ENCODE measurements around the gene ANKFN1. TPM values are rescaled to one million over a fixed set of nuclear protein-coding genes. Genes with fewer than 3 reads are reported as not detected.
A peak's percentile ranks its signal among the peaks of the same experiment; 100 is the strongest.

Gene ANKFN1
- total and polyA plus RNA-seq, 2 experiments from 2014 or later: 0.21 TPM; not detected in 1

DNA sequence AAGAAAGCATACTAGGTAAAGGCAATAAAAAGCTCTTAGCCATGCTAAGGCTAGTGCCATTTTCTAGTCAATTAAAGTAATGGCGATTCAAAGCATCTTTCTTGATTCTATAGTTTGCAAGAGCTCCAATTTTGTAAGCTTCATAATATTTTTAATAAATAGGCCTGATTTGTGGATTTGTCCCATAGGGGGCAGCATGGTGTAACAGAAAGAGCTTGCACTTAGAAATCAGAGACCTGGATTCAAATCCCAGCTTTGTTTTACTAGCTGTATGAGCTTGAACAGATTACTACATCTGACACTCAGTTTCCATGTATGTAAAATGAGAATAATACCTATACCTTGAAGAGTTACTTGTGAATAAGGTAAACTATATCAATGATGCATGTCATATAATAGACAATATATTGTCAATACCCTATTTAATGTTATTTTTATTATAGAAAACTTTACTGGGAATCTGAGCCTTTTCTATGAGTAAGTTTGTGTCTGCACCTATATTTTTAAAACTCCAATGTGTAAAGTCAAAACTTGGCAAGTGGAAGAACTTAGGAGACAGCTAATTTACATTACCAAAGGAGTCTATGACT lies 346.6 kb downstream of the ANKFN1 start:
- TF ChIP-seq, protein P1, sequence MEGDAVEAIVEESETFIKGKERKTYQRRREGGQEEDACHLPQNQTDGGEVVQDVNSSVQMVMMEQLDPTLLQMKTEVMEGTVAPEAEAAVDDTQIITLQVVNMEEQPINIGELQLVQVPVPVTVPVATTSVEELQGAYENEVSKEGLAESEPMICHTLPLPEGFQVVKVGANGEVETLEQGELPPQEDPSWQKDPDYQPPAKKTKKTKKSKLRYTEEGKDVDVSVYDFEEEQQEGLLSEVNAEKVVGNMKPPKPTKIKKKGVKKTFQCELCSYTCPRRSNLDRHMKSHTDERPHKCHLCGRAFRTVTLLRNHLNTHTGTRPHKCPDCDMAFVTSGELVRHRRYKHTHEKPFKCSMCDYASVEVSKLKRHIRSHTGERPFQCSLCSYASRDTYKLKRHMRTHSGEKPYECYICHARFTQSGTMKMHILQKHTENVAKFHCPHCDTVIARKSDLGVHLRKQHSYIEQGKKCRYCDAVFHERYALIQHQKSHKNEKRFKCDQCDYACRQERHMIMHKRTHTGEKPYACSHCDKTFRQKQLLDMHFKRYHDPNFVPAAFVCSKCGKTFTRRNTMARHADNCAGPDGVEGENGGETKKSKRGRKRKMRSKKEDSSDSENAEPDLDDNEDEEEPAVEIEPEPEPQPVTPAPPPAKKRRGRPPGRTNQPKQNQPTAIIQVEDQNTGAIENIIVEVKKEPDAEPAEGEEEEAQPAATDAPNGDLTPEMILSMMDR (IDR thresholded peaks at IDR 0.05; ENCODE audit: low read depth, low read length): peak; percentile 23
- DNase-seq (ENCODE audit: low read depth in 1 of 2, low spot score in 1 of 2): peak; percentile 21 to 56

DNA sequence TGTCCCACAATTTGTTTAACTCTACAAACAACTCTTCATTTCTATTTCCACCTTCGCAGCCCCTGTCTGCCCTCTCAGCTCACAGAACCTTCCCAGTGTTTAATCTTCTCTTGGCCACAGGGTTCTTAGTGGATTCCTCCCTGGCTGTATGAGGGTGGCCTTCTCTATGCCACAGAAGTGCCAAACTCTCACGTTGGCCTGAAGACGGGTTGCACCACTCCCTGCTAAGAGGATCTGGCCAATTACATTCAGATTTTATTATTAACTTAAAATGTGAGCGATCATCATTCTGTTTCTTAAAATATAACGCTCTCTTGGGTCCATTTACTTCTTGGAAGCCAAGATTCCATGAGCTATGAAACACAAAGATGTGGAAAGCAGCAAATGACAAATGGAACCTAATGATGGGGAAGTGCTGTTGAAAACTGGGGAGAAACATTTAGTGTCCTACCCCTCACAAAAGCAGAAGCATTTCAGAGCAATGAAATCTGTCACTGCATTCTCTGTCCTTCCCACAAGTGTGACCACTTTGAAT lies 348.9 kb downstream of the ANKFN1 start:
- Histone ChIP-seq H3K27me3 (no peaks in the 10 kb centered on the region), H3K36me3 (no peaks in the 10 kb centered on the region), H3K4me1 (ENCODE audit: low read depth) (peaks cover 14% of the 10 kb centered on the region), H3K9me3 (ENCODE audit: low read depth) (no peaks in the 10 kb centered on the region), H3K4me3 (no peak overlapping the region), H3K27ac (no peak overlapping the region)
- TF ChIP-seq, protein P1 (IDR thresholded peaks at IDR 0.05; ENCODE audit: low read depth, low read length): no peak
- no peak for DNase-seq (ENCODE audit: low read depth in 1 of 2, low spot score in 1 of 2)

More for the DNA sequence above, 346.6 kb downstream of the ANKFN1 start:
- no peak overlapping the region for H3K27ac ChIP-seq
- H3K36me3 ChIP-seq: no peaks in the 10 kb centered on the region
- H3K27me3 ChIP-seq: no peaks in the 10 kb centered on the region
- H3K4me3 ChIP-seq: no peak overlapping the region
- H3K4me1 ChIP-seq (ENCODE audit: low read depth): peaks cover 9% of the 10 kb centered on the region
- H3K9me3 ChIP-seq (ENCODE audit: low read depth): no peaks in the 10 kb centered on the region

DNA sequence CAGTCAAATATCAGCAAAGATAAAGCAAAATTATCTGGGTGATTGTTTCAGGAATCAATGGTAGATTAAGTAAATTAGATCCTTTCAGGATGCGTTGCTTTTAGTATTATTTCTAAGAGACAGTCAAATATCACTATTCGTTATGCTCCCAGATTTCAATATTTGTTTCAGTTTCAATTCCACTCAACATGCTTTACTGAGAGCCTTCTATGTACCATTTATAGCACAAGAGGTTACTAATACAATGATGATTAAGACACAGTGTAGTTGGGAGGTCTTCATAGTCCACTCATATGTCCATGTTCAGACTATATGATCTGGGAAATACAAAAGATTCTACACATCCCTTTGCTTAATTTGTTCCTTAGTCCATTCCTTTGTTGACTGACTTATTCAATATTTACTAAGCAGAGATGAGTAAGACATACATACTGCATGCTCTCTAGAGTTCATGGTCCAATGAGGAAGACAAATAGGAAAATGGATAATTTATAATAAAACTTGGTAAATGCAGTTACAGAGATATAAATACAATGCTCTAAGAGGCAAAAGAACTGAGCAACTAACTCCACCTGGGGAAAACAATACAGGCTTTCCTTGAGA lies 352.0 kb downstream of the ANKFN1 start:
- no peak for DNase-seq (ENCODE audit: low read depth in 1 of 2, low spot score in 1 of 2)
- peaks cover 14% of the 10 kb centered on the region for H3K4me1 ChIP-seq (ENCODE audit: low read depth)
- H3K9me3 ChIP-seq (ENCODE audit: low read depth): no peaks in the 10 kb centered on the region
- H3K27me3 ChIP-seq: no peaks in the 10 kb centered on the region
- H3K27ac ChIP-seq: no peak overlapping the region
- TF ChIP-seq, protein P1 (IDR thresholded peaks at IDR 0.05; ENCODE audit: low read depth, low read length): no peak
- no peak overlapping the region for H3K4me3 ChIP-seq
- no peaks in the 10 kb centered on the region for H3K36me3 ChIP-seq

DNA sequence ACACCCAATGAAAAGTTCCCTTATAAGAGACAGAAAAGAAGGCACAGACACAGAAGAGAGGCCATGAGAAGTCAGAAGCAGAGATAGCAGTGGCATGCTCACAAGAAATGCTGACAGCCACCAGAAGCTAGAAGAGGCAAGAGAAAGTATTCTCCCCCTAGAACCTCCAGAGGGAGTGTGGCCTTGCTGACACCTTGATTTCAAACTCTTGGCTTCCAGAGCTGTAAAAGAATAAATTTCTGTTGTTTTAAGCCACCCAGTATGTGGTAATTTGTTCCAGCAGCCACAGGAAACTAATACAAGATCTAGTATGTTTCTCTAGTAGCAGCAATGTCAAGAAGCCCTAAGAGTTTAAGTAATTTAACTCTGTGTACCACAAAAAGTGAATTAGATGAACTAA lies 353.1 kb downstream of the ANKFN1 start:
- H3K4me1 ChIP-seq (ENCODE audit: low read depth): peaks cover 10% of the 10 kb centered on the region
- H3K27me3 ChIP-seq: no peaks in the 10 kb centered on the region
- no peaks in the 10 kb centered on the region for H3K36me3 ChIP-seq
- H3K27ac ChIP-seq: no peak overlapping the region
- DNase-seq (ENCODE audit: low read depth in 1 of 2, low spot score in 1 of 2): peak in 1 of 2 donors; percentile 20
- no peak overlapping the region for H3K4me3 ChIP-seq
- no peaks in the 10 kb centered on the region for H3K9me3 ChIP-seq (ENCODE audit: low read depth)
- TF ChIP-seq, protein P1 (IDR thresholded peaks at IDR 0.05; ENCODE audit: low read depth, low read length): no peak

DNA sequence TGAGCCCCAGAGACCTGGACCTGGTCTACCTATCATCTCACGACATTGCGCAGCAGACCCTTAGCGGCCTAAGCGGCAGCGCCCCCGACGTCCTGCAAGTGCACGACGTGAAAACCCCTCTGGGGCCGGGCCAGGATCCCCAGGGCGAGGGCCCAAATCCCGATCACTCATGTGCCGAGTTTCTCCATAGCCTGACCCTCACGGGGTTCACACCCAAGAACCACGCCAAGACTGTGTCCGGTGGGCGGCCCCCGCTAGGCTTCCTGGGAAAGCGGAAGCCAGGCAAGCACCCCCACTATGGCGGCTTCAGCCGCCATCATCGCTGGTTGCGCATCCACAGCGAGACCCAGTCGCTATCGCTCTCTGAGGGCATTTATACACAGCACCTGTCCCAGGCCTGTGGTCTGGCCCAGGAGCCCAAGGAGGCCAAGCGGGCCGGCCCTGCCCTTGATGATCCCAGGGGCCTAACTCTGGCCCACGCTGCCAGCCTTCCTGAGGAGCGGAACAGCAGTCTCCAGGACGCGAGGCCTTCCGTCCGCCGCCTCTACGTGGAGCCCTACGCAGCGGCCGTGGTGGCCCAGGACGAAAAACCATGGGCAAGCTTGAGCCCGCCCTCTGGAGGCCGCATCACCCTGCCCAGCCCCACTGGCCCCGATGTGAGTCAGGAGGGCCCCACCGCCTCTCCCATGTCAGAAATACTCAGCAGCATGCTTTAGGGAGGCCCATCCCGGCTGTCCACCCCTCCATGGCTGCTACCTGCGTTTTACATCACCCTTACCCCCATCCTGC lies 357.5 kb downstream of the ANKFN1 start:
- H3K27ac ChIP-seq: no peak overlapping the region
- TF ChIP-seq, protein P1 (IDR thresholded peaks at IDR 0.05; ENCODE audit: low read depth, low read length): no peak
- H3K27me3 ChIP-seq: no peaks in the 10 kb centered on the region
- no peak for DNase-seq (ENCODE audit: low read depth in 1 of 2, low spot score in 1 of 2)
- H3K4me3 ChIP-seq: no peak overlapping the region
- H3K36me3 ChIP-seq: no peaks in the 10 kb centered on the region
- no peaks in the 10 kb centered on the region for H3K9me3 ChIP-seq (ENCODE audit: low read depth)
- peaks cover 22% of the 10 kb centered on the region for H3K4me1 ChIP-seq (ENCODE audit: low read depth)

Data from cardiac muscle cell (in vitro differentiated cells and primary cell).